Erythroblast (primary cell): ENCODE results near the gene FBXO22.
"Not testable (repeated sequence)": the region's sequence is repeated elsewhere in the genome, so short reads cannot be mapped to it uniquely, and the experiment has no call there.

Experiments
- DNase-seq, 2 experiments: peaks; one replicate each; lab custom pipeline; 2025; lab: John Stamatoyannopoulos, UW
- GATA1 ChIP-seq: IDR thresholded peaks from 2 replicates; pipeline ENCODE4 v1.6.1; 2011; ENCODE audit warnings: low read depth, mild to moderate bottlenecking, control low read depth, low read length, moderate library complexity
- POLR2A ChIP-seq: IDR thresholded peaks from 2 replicates; pipeline ENCODE4 v1.6.1; 2011; ENCODE audit warnings: mild to moderate bottlenecking, low read length

The FBXO22 gene

DNA sequence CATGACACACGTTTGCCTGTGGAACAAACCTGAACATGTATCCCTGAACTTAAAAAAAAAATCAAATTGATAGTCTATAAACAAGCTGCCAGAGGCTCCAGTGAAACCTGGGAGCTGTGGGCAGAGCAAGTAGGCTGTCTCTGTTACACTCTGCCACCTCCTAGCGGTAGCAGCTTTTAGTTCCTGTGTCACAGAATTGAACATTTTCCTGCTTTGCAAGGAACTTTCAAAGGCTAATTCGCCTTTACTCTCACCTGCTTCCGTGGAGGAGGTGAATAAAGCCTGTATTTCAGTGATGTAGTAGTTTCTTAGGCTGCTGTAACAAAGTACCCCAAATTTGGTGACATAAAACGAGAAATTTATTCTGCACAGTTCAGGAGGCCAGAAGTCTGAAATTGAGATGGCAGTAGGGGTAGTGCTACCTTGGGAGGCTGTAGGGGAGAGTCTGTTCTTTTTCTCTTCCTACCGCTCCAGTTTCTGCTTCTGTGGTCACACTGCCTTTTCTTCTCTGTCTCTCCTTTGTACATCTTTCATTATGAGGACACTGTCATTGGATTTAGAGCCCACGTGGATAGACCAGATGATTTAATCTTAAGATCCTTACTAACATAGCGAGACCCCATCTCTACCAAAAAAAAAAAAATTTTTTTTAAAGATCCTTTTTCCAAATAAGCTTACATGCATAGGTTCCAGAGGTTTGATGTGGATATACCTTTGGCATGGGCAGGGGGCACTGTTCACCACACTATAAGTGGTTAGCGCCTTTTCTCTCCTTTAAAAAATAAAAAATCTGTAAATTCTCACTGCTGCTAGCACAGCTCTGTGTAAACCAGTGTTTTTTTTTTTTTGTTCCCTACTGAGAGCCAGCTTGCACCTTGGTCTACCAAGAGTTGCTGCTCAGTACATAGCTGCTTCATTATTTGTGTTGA, 25.3 kb downstream of the FBXO22 start:
- peak; percentile 45 to 59 for DNase-seq

GRCh38 chr15:75929799-75930565, 26.3 kb downstream of the FBXO22 start:
- TF ChIP-seq GATA1 (no peak), POLR2A (no peak)
- DNase-seq, result peak; percentile 58 to 59

More for the DNA sequence above, 25.3 kb downstream of the FBXO22 start:
- no peak for TF ChIP-seq GATA1
- TF ChIP-seq POLR2A, result no peak

- TF ChIP-seq POLR2A (no peak), GATA1 (no peak)
- no peak for DNase-seq
Observed at GRCh38 chr15:75930866-75931265, 27.2 kb downstream of the FBXO22 start.

DNA sequence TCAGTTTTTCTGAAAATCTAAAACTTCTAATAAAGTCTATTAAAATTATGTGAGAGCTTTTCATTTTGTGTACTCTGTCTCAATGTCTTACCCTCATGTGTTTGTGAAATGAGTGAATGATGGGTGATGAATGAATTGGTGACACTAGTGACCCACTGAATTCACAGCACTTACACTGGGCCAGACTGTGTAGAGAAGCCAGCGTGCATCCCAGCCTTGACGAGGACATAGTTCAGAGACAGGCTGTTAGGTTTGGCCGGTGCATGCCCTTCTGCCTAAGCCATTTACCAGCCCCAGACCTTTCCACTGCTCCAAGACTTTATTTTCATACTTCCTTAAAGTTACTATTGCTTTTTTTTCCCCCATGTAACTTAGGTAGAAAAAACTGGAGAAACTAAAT, 38.8 kb downstream of the FBXO22 start:
- TF ChIP-seq POLR2A (no peak), GATA1 (no peak)

DNA sequence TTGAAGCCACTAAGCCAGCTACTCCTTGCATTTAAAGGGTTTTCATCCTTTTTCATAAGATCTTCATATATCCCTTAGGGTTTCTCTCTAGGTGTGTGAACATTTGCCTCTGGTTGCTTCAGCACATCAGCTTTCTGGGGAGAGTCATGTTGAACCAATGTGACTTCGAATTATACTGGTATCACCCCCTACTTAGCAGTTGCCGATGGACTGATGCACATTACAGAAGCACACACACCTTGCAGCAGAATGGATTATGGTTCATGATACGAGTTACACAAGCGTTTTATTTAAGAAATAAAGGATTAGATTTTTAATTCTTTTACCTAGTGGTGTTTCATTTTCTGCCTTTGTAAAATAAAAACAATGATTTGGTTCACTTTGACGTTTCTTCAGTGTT, 39.6 kb downstream of the FBXO22 start:
- TF ChIP-seq GATA1 (no peak), POLR2A (peak; percentile 14)
- peak in 1 of 2 experiments; percentile 5 for DNase-seq

More for the DNA sequence above, 38.8 kb downstream of the FBXO22 start:
- DNase-seq, result no peak

DNA sequence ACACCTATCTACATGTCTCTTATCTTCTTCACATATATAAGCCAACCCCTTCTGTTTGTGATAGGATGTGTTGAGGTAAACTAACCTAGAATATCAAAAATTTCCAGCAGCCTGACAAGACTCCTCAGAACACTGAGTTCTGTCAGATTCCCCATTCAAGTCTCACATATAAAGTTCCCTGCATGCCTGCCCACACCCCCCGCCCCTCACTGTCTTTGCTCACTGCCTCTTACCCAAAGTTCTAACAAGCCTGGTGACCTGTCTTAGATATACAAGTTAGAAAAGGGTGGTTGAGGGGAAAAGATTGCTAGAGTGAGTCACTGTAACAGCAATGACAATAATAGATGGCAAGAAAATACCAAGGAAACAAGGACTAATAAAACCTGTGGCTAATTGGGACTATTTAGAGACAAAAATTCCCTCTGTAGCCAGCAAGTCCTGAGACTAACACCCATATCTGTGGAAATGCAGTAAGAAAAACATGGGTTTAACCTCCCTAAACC, 40.1 kb downstream of the FBXO22 start:
- TF ChIP-seq POLR2A, result no peak
- TF ChIP-seq GATA1, result no peak
- DNase-seq, result no peak

DNA sequence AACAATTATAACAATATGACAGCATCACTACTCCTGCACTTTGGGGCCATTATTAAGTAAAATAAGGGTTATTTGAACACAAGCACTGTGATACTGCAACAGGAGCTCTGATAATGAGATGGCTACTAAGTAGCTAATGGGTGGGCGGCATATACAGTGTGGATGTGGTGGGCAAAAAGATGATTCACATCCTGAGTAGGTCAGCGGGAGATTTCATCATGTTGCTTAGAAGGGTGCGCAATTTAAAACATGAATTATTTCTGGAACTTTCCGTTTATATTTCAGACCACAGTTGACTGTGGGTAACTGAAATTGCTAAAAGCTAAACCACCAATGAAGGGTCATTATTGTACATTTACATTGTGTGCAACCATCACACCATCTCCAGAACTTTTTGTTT, 42.3 kb downstream of the FBXO22 start:
- no peak for TF ChIP-seq POLR2A
- TF ChIP-seq GATA1, result no peak

GRCh38 chr15:75947092-75947491, 43.4 kb downstream of the FBXO22 start:
- TF ChIP-seq POLR2A (no peak), GATA1 (no peak)
- peak; percentile 35 to 60 for DNase-seq

More for the DNA sequence above, 42.3 kb downstream of the FBXO22 start:
- DNase-seq, result no peak

- no peak for DNase-seq
- TF ChIP-seq GATA1 (no peak), POLR2A (no peak)
Observed at GRCh38 chr15:75948761-75949296, 45.2 kb downstream of the FBXO22 start.

DNA sequence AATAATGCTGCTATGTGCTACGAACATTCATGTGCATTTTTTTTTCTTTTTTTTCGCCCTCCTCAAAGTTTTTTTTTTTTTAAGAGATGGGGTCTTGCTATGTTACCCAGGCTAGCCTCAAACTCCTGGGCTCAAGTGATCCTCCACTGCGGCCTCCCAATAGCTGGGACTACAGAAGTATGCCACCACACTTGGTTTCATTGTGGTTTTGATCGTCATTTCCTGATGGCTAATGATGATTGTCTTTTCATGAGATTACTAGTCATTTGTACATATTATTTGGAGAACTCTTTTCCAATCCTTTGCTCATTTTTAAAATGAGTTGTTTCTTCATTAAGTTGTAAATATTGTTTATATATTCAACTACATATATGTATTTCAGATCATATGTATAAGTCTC, 48.8 kb downstream of the FBXO22 start:
- no peak for DNase-seq

GRCh38 chr15:75955720-75956119, 52.0 kb downstream of the FBXO22 start:
- TF ChIP-seq POLR2A, result no peak
- no peak for TF ChIP-seq GATA1
- DNase-seq, result no peak

More for the DNA sequence above, 48.8 kb downstream of the FBXO22 start:
- TF ChIP-seq POLR2A (no peak), GATA1 (no peak)

DNA sequence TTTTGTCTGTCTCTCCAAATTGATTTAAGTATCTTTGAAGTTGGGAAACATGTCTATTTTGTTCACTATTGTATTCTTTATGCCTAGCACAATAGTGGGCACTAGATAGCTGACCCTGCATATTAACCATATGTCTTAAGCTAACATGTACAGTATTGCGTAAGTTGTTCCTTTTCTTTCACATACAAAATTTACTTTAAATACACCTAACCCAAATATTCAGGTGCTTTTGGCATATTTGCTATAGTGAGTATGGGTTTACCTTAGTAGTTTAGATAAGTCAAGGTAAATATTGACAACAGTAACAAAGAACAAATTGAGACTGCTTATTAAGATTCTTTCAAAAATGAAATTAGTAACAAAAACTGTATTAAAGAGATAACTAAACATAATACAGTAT, 57.7 kb downstream of the FBXO22 start:
- DNase-seq, result no peak
- TF ChIP-seq GATA1 (no peak), POLR2A (no peak)

DNA sequence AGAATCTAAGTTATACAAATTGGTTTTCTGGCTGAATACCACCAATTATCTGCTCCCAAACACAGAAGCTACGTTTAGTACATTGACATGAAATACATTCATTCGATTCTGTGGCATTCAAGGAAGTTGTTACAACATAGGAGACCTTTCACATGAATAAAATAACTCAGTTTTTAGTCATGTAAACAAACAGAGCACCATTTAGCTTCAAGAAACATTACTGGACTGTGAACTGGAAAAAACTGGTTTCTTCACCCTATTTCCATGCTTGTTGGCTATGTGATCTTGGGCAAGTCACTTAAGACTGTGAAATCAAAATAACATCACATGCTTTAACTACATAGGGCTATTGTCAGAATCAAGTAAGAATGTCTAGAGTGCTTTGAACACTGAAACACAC, 62.4 kb downstream of the FBXO22 start:
- DNase-seq, result no peak
- TF ChIP-seq POLR2A (no peak), GATA1 (no peak)

DNA sequence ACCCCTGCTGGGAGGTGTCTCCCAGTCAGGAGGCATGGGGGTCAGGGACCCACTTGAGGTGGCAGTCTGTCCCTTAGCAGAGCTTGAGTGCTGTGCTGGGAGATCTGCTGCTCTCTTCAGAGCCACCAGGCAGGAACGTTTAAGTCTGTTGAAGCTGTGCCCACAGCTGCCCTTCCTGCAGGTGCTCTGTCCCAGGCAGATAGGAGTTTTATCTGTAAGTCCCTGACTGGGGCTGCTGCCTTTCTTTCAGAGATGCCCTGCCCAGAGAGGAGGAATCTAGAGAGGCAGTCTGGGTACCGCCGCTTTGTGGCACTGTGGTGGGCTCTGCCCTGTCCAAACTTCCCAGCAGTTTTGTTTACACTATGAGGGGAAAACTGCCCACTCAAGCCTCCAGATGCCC, 73.1 kb downstream of the FBXO22 start:
- not testable (repeated sequence) for DNase-seq
